DOHH2 (cell line): ENCODE measurements around the gene RELN.

Experiments used
- CTCF ChIP-seq: fragments of 200-600 bp; sonication (generic); IDR thresholded peaks from one replicate; pipeline ENCODE4 v1.5.1; 2014; ENCODE audit warnings: antibody characterized with exemption, mild to moderate bottlenecking, low read depth, low read length; ENCODE audit not compliant: poor library complexity, severe bottlenecking
- EZH2phosphoT487 ChIP-seq: fragments of 200-600 bp; sonication (generic); IDR thresholded peaks from 2 replicates; pipeline ENCODE4 v1.6.1; 2017; ENCODE audit warnings: borderline replicate concordance, mild to moderate bottlenecking, antibody characterized with exemption, low read length, moderate library complexity, mixed read lengths

GRCh38 chr7:103796327-103796962, 193.0 kb downstream of the RELN start:
- TF ChIP-seq CTCF (no peak), EZH2phosphoT487 (no peak)
